Measurements from ENCODE around the gene MKRN1.

GRCh38 chr7:140484951-140485499 is 5.7 kb upstream of the MKRN1 start:
- TF ChIP-seq POLR2A (IDR thresholded peaks at IDR 0.05) (no peak), EP300 (IDR thresholded peaks at IDR 0.05; ENCODE audit: low read depth) (no peak), POLR2AphosphoS5 (IDR thresholded peaks at IDR 0.05) (no peak)
- TF ChIP-seq, protein P1, sequence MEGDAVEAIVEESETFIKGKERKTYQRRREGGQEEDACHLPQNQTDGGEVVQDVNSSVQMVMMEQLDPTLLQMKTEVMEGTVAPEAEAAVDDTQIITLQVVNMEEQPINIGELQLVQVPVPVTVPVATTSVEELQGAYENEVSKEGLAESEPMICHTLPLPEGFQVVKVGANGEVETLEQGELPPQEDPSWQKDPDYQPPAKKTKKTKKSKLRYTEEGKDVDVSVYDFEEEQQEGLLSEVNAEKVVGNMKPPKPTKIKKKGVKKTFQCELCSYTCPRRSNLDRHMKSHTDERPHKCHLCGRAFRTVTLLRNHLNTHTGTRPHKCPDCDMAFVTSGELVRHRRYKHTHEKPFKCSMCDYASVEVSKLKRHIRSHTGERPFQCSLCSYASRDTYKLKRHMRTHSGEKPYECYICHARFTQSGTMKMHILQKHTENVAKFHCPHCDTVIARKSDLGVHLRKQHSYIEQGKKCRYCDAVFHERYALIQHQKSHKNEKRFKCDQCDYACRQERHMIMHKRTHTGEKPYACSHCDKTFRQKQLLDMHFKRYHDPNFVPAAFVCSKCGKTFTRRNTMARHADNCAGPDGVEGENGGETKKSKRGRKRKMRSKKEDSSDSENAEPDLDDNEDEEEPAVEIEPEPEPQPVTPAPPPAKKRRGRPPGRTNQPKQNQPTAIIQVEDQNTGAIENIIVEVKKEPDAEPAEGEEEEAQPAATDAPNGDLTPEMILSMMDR (IDR thresholded peaks at IDR 0.05) = no peak

Data from transverse colon (tissue), 4 donors.